Cortex of kidney (tissue), 1 donor: ENCODE results near the gene LPCAT3.

Source experiments
- DNase-seq: peaks from one replicate; lab custom pipeline; 2025; lab: John Stamatoyannopoulos, UW

The LPCAT3 gene

GRCh38 chr12:6952863-6953441 lies 65.3 kb downstream of the LPCAT3 start:
- DNase-seq: no peak

GRCh38 chr12:6952121-6952862 lies 66.0 kb downstream of the LPCAT3 start:
- DNase-seq: no peak

GRCh38 chr12:6951551-6952120 lies 66.6 kb downstream of the LPCAT3 start:
- DNase-seq: no peak

- DNase-seq: no peak
Measured at GRCh38 chr12:6950811-6951540, 67.3 kb downstream of the LPCAT3 start, which contains the start of gene PTPN6. TSS of gene PTPN6 (plus strand) at chr12:6951356. CDS start at chr12:6951513, 157 bp downstream.

- DNase-seq: no peak
Measured at GRCh38 chr12:6950401-6950801, 67.9 kb downstream of the LPCAT3 start.

GRCh38 chr12:6948873-6949594 lies 69.2 kb downstream of the LPCAT3 start:
- DNase-seq: no peak

GRCh38 chr12:6947615-6948014 lies 70.7 kb downstream of the LPCAT3 start:
- DNase-seq: no peak

GRCh38 chr12:6946920-6947374 lies 71.3 kb downstream of the LPCAT3 start:
- no peak for DNase-seq

- peak; percentile 83 for DNase-seq
Measured at GRCh38 chr12:6946033-6946919, 72.0 kb downstream of the LPCAT3 start.

GRCh38 chr12:6945613-6946012 lies 72.7 kb downstream of the LPCAT3 start:
- no peak for DNase-seq

GRCh38 chr12:6944381-6945186 lies 73.7 kb downstream of the LPCAT3 start:
- DNase-seq: no peak

GRCh38 chr12:6943722-6944380 lies 74.4 kb downstream of the LPCAT3 start, which contains the start of the genes C12orf57 and RNU7-1:
TSS of gene C12orf57 (plus strand) at chr12:6944022. CDS start at chr12:6944122, 100 bp downstream.
TSS of gene RNU7-1 (plus strand) at chr12:6943816.
- DNase-seq: no peak

- no peak for DNase-seq
Measured at GRCh38 chr12:6943389-6943721, 74.9 kb downstream of the LPCAT3 start.

GRCh38 chr12:6942331-6942665 lies 76.0 kb downstream of the LPCAT3 start:
- no peak for DNase-seq

- DNase-seq: no peak
Measured at GRCh38 chr12:6941782-6942181, 76.5 kb downstream of the LPCAT3 start.

- no peak for DNase-seq
Measured at GRCh38 chr12:6941267-6941666, 77.0 kb downstream of the LPCAT3 start.

- no peak for DNase-seq
Measured at GRCh38 chr12:6939191-6939540, 79.1 kb downstream of the LPCAT3 start.

- no peak for DNase-seq
Measured at GRCh38 chr12:6938353-6939190, 79.7 kb downstream of the LPCAT3 start.
